H1 (cell line): ENCODE results near the gene SHPK. TPM values are rescaled to one million over a fixed set of nuclear protein-coding genes. Genes with fewer than 3 reads are reported as not detected.

ENCODE experiments used
- CTCF ChIA-PET: fragments of 300-600 bp; sonication (Branson Sonifier 250); formaldehyde crosslinking; loops from one replicate; lab custom pipeline; 2021; ENCODE audit not compliant: partially characterized antibody; lab: Charles Lee
- POLR2A ChIA-PET: fragments of 300-600 bp; sonication (Branson Sonifier 250); formaldehyde crosslinking; loops from one replicate; lab custom pipeline; 2021; ENCODE audit warnings: inconsistent platforms; ENCODE audit not compliant: partially characterized antibody; lab: Charles Lee
- DNase-seq, 2 experiments: peaks; one replicate each; pipeline versions ENCODE4 v3.0.0 to v3.0.0-alpha.2; 2010 to 2022; ENCODE audit warnings: low spot score in 2 of 2, low read depth in 1 of 2, mixed read lengths in 1 of 2
- FAIRE-seq: peaks from 2 replicates; lab custom pipeline; 2011; peaks lifted over from hg19 to GRCh38; lab: Jason Lieb, UNC
- H2AFZ ChIP-seq: 2 replicates; pipeline ENCODE4 v1.8.1; 2012; ENCODE audit warnings: low read length, inconsistent platforms
- H2AK5ac ChIP-seq: 2 replicates; pipeline ENCODE4 v1.6.1; 2013; ENCODE audit warnings: low read depth, low read length
- H2BK120ac ChIP-seq: replicated peaks from 2 replicates; pipeline ENCODE3; 2013; ENCODE audit warnings: low read depth, low read length, inconsistent platforms
- H2BK12ac ChIP-seq: 2 replicates; pipeline ENCODE4 v1.6.1; 2013; ENCODE audit warnings: low read depth, low read length
- H2BK15ac ChIP-seq: 2 replicates; pipeline ENCODE4 v1.6.1; 2013; ENCODE audit warnings: low read length
- H2BK20ac ChIP-seq: 2 replicates; pipeline ENCODE4 v1.6.1; 2013; ENCODE audit warnings: low read length
- H2BK5ac ChIP-seq: 2 replicates; pipeline ENCODE4 v1.6.1; 2013; ENCODE audit warnings: low read depth, low read length
- H3K14ac ChIP-seq: 2 replicates; pipeline ENCODE4 v1.6.1; 2013; ENCODE audit warnings: inconsistent platforms; ENCODE audit not compliant: insufficient read length
- H3K18ac ChIP-seq: 2 replicates; pipeline ENCODE4 v1.6.1; 2013; ENCODE audit warnings: low read length; ENCODE audit errors: extremely low read depth
- H3K23ac ChIP-seq: 2 replicates; pipeline ENCODE4 v1.6.1; 2013; ENCODE audit warnings: inconsistent platforms; ENCODE audit not compliant: insufficient read length
- H3K23me2 ChIP-seq: 2 replicates; pipeline ENCODE4 v1.6.1; 2013; ENCODE audit warnings: low read depth, low read length
- H3K27ac ChIP-seq: 2 replicates; pipeline ENCODE4 v1.6.1; 2011; ENCODE audit warnings: low read depth, low read length, inconsistent platforms
- H3K27me3 ChIP-seq, 4 experiments: replicated peaks in 1 of 4; 1 replicate in 1 of 4; 2 replicates in 3 of 4; pipeline versions ENCODE4 v1.6.1 to v1.8.1; 2011 to 2013; ENCODE audit warnings: low read length in 3 of 4, mild to moderate bottlenecking in 3 of 4, inconsistent platforms in 2 of 4, mixed read lengths in 2 of 4, moderate library complexity in 1 of 4; ENCODE audit not compliant: control insufficient read depth in 3 of 4, insufficient read depth in 3 of 4; ENCODE audit errors: extremely low read depth in 1 of 4
- H3K36me3 ChIP-seq, 4 experiments: 2 replicates each; pipeline versions ENCODE4 v1.6.1 to v1.8.1; 2011 to 2013; ENCODE audit warnings: mild to moderate bottlenecking in 4 of 4, low read length in 3 of 4, moderate library complexity in 2 of 4, control low read depth in 1 of 4, inconsistent platforms in 1 of 4; ENCODE audit not compliant: insufficient read depth in 4 of 4, control insufficient read depth in 2 of 4
- H3K4ac ChIP-seq: replicated peaks from 2 replicates; pipeline ENCODE3; 2013; ENCODE audit warnings: low read length, low read depth, mixed read lengths, inconsistent platforms; ENCODE audit not compliant: insufficient read length
- H3K4me1 ChIP-seq, 4 experiments: replicated peaks in 1 of 4; 1 replicate in 1 of 4; 2 replicates in 3 of 4; pipeline versions ENCODE4 v1.6.1 to v1.8.1; 2011 to 2013; ENCODE audit warnings: low read length in 3 of 4, inconsistent platforms in 2 of 4, mixed read lengths in 1 of 4; ENCODE audit not compliant: insufficient read depth in 4 of 4, control insufficient read depth in 3 of 4
- H3K4me2 ChIP-seq, 2 experiments: 2 replicates each; pipeline versions ENCODE4 v1.6.1 to v1.8.1; 2011 to 2013; ENCODE audit warnings: low read depth in 2 of 2, low read length in 2 of 2, control low read depth in 1 of 2, inconsistent platforms in 1 of 2, mild to moderate bottlenecking in 1 of 2; ENCODE audit not compliant: insufficient read depth in 1 of 2
- H3K4me3 ChIP-seq, 4 experiments: fragments of 200-600, 300-600 bp in 1 of 4; sonication (generic), shearing (Covaris generic), sonication (Bioruptor Twin) in 1 of 4; 2 replicates each; pipeline versions ENCODE4 v1.5.1 to v1.8.1; 2011 to 2016; ENCODE audit warnings: low read length in 4 of 4, low read depth in 3 of 4, control low read depth in 2 of 4, inconsistent platforms in 2 of 4, mild to moderate bottlenecking in 2 of 4, mixed read lengths in 1 of 4, moderate library complexity in 1 of 4; ENCODE audit not compliant: insufficient read depth in 2 of 4; ENCODE audit errors: extremely low read depth in 1 of 4
- H3K56ac ChIP-seq: replicated peaks from 2 replicates; pipeline ENCODE3; 2013; ENCODE audit warnings: low read depth, mild to moderate bottlenecking, mixed read lengths, low read length, inconsistent platforms; ENCODE audit not compliant: insufficient read length
- H3K79me1 ChIP-seq: 2 replicates; pipeline ENCODE4 v1.6.1; 2013; ENCODE audit warnings: low read depth, low read length, control low read depth
- H3K79me2 ChIP-seq, 2 experiments: 2 replicates each; pipeline versions ENCODE4 v1.6.1 to v1.8.1; 2012 to 2013; ENCODE audit warnings: low read length in 2 of 2, mild to moderate bottlenecking in 2 of 2, inconsistent platforms in 1 of 2; ENCODE audit not compliant: insufficient read depth in 2 of 2, control insufficient read depth in 1 of 2
- H3K9ac ChIP-seq, 4 experiments: replicated peaks in 1 of 4; 1 replicate in 1 of 4; 2 replicates in 3 of 4; pipeline versions ENCODE4 v1.6.1 to v1.8.1; 2011 to 2013; ENCODE audit warnings: low read depth in 3 of 4, low read length in 3 of 4, control low read depth in 2 of 4, mild to moderate bottlenecking in 2 of 4, moderate library complexity in 2 of 4, inconsistent platforms in 1 of 4; ENCODE audit errors: extremely low read depth in 1 of 4
- H3K9me3 ChIP-seq, 2 experiments: 2 replicates each; pipeline versions ENCODE4 v1.6.1 to v1.8.1; 2012 to 2013; ENCODE audit warnings: mild to moderate bottlenecking in 2 of 2, moderate library complexity in 2 of 2, control low read depth in 1 of 2, inconsistent platforms in 1 of 2, low read depth in 1 of 2, low read length in 1 of 2, mixed read lengths in 1 of 2; ENCODE audit not compliant: insufficient read depth in 2 of 2
- H4K20me1 ChIP-seq, 2 experiments: replicated peaks in 1 of 2; 2 replicates each; pipeline versions ENCODE3 to v1.8.1; 2011 to 2013; ENCODE audit warnings: inconsistent platforms in 2 of 2, low read length in 2 of 2, mild to moderate bottlenecking in 1 of 2; ENCODE audit not compliant: insufficient read depth in 2 of 2, control insufficient read depth in 1 of 2
- H4K5ac ChIP-seq: 2 replicates; pipeline ENCODE4 v1.6.1; 2013; ENCODE audit warnings: low read length, low read depth, mixed read lengths, inconsistent platforms; ENCODE audit not compliant: insufficient read length
- H4K8ac ChIP-seq: 2 replicates; pipeline ENCODE4 v1.8.0; 2013; ENCODE audit warnings: mild to moderate bottlenecking, moderate library complexity, low read length, inconsistent platforms; ENCODE audit not compliant: insufficient read depth; ENCODE audit errors: extremely low read depth
- H4K91ac ChIP-seq: replicated peaks from 2 replicates; pipeline ENCODE3; 2013; ENCODE audit warnings: low read length, mixed read lengths, inconsistent platforms; ENCODE audit not compliant: insufficient read length
- CEBPB ChIP-seq: IDR thresholded peaks from 2 replicates; pipeline ENCODE4 v1.6.1; 2012; ENCODE audit warnings: low read depth, low read length
- CREB1 ChIP-seq: IDR thresholded peaks from 2 replicates; pipeline ENCODE4 v1.6.1; 2012; ENCODE audit warnings: inconsistent platforms
- JUND ChIP-seq: IDR thresholded peaks from 2 replicates; pipeline ENCODE4 v1.6.1; 2011; ENCODE audit warnings: mild to moderate bottlenecking, improper control_type of control experiment, low read length
- SP2 ChIP-seq: IDR thresholded peaks from 2 replicates; pipeline ENCODE4 v1.6.1; 2012; ENCODE audit warnings: mild to moderate bottlenecking, low read length, inconsistent platforms
- WGBS, 2 experiments: shearing (Covaris generic) in 1 of 2; methylation state at CpG; one replicate each; pipeline versions ENCODE4 v1.1.6 to v1.1.7; 2013 to 2015; ENCODE audit warnings: low lambda C conversion rate in 2 of 2, mixed read lengths in 2 of 2, inconsistent platforms in 1 of 2, low coverage in 1 of 2, missing lambda C conversion rate in 1 of 2; ENCODE audit not compliant: insufficient replicate concordance in 2 of 2, insufficient coverage in 1 of 2, insufficient read length in 1 of 2; ENCODE audit errors: extremely low coverage in 1 of 2, missing lambda C conversion rate in 1 of 2; 5-methylcytosine and 5-hydroxymethylcytosine counted together
- polyA plus RNA-seq, 7 experiments: library from polyadenylated mRNA; depleted of rRNA in 3 of 7; stranded (reverse) in 5 of 7; unstranded in 2 of 7; fragments of >200 nt in 5 of 7; fragments of 200-250 nt in 2 of 7; gene quantifications; 1 replicate in 5 of 7; 2 replicates in 1 of 7; 4 replicates in 1 of 7; pipeline versions ENCODE4 v1.2.1 to v1.2.3, GENCODE V29; 2011 to 2013; ENCODE audit warnings: missing spikeins in 2 of 7, mixed read lengths in 2 of 7
- total RNA-seq: library from RNA; stranded (reverse); fragmentation: NEBNext Ultra II Directional; extraction: Animal tissue kit (Norgen Biotek cat#: 25700); gene quantifications from 2 replicates; pipeline ENCODE4 v1.2.1, GENCODE V29; 2021

Gene SHPK
- total and polyA plus RNA-seq, 2 of the 8 experiments (the other 6 are each of a cell fraction or from before 2014, with no cell fraction given): 28.6 to 36.7 TPM

DNA sequence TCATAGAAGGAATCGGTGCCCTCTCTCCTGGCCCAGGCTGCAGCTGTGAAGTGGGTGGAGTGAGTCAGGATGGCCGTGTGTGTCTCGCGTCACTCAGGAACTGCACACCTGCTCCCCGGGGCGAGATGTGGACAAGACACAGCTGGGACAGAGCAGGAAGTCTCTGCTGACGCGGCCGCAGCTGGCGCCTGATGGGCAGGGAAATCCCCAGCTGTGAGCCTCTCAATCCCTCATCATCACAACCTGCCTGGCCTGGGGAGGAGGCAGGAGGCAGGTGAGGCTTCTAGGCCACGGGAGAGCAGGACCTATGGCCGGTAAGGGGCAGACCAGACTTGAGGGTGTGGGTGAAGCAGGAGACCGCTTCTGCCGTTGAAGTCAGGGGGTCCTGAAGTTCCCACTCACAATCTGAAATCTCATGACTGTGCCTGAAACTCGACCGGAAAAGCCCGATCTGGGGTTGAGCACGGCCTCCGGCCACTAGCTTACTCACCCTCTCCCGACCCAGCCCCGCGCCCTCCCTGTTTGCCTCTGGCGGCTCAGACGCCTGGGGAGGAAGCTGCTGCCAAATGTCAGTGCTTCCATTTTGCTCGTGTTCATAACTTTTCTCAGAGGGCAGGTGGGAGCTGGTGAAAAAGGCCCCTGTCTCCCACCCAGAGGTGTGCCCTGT, 77.3 kb downstream of the SHPK start:
- Histone ChIP-seq H3K4me3 (no peak overlapping the region), H3K36me3 (no peaks in the 10 kb centered on the region), H2BK20ac (no peak overlapping the region), H2BK15ac (peak overlapping the region; percentile 53; the same call in 1 of the 2 replicates), H3K79me2 (no peaks in the 10 kb centered on the region), H3K9me3 (no peaks in the 10 kb centered on the region), H3K27ac (no peak overlapping the region), H4K20me1 (no peaks in the 10 kb centered on the region), H4K91ac (no peak overlapping the region), H2BK12ac (no peak overlapping the region), H3K27me3 (no peaks in the 10 kb centered on the region), H2AK5ac (no peak overlapping the region), H4K5ac (no peak overlapping the region), H2BK5ac (0 out of 2 replicates have a peak overlapping the region, but pooled peaks have one; percentile 3), H3K4me1 (peaks cover 0 to 4% (median 0%) of the 10 kb centered on the region in 4 experiments; a peak in 3 of 7 replicates), H3K4ac (no peak overlapping the region), H3K79me1 (no peaks in the 10 kb centered on the region), H3K23me2 (no peaks in the 10 kb centered on the region), H2AFZ (peak overlapping the region; percentile 41; the same call in 1 of the 2 replicates), H3K9ac (no peak overlapping the region), H3K18ac (no peak overlapping the region), H3K14ac (no peak overlapping the region), H3K56ac (no peak overlapping the region), H4K8ac (peak overlapping the region; percentile 46), H2BK120ac (no peak overlapping the region), H3K4me2 (no peak overlapping the region), H3K23ac (no peak overlapping the region)
- DNase-seq (no peak), FAIRE-seq (no peak)
- POLR2A ChIA-PET: no interaction called here
- 88% methylated on average over 24 of the region's 25 CpGs; no CpG with 5 or more reads in 1 of the 2 experiments for WGBS, 2 experiments
- CTCF ChIA-PET: interaction anchor here (1.5 kb wide), 1 partner anchor 89 kb away, joined by 5 read pairs; no protein-coding TSS in a partner anchor
- TF ChIP-seq JUND (no peak), SP2 (no peak), CEBPB (no peak), CREB1 (no peak)
